GM19025 (cell line): ENCODE measurements around the gene CYBA.

ENCODE experiments used
- ATAC-seq: cut with Tn5 transposase; IDR thresholded peaks from one replicate; pipeline ENCODE4 v1.9.1; 2021; ENCODE audit warnings: mild to moderate bottlenecking, low read depth, moderate library complexity; ENCODE audit not compliant: unreplicated experiment

Gene CYBA

GRCh38 chr16:88595921-88596320 lies 54.9 kb downstream of the CYBA start:
- ATAC-seq: no peak

- ATAC-seq: no peak
Observed at GRCh38 chr16:88595101-88595500, 55.8 kb downstream of the CYBA start.

GRCh38 chr16:88593910-88594309 lies 56.9 kb downstream of the CYBA start:
- ATAC-seq: no peak

- ATAC-seq: no peak
Observed at GRCh38 chr16:88593489-88593888, 57.4 kb downstream of the CYBA start.
